Memory B cell (primary cell): ENCODE measurements around the gene CUX1.

Source experiments
- ATAC-seq: fragments of 150-1000 bp; cut with Tn5 transposase; 2 replicates; pipeline ENCODE4 v1.10.0; 2021; ENCODE audit warnings: low read depth, mild to moderate bottlenecking, moderate library complexity
- DNase-seq, 2 donors: peaks; one replicate each; pipeline ENCODE4 v3.0.0; 2022; ENCODE audit warnings: low spot score in 2 of 2
- H3K27ac Mint-ChIP-seq: one replicate; pipeline ENCODE4 v1.8.0; 2022; ENCODE audit warnings: mild to moderate bottlenecking, moderate library complexity, mixed read lengths
- H3K27me3 Mint-ChIP-seq: one replicate; pipeline ENCODE4 v1.8.0; 2022; ENCODE audit warnings: mixed read lengths
- H3K36me3 Mint-ChIP-seq: one replicate; pipeline ENCODE4 v1.8.0; 2022; ENCODE audit warnings: mild to moderate bottlenecking, mixed read lengths
- H3K4me1 Mint-ChIP-seq: one replicate; pipeline ENCODE4 v1.8.0; 2022; ENCODE audit warnings: mixed read lengths
- H3K4me3 Mint-ChIP-seq: one replicate; pipeline ENCODE4 v1.8.0; 2022; ENCODE audit warnings: mild to moderate bottlenecking, moderate library complexity, mixed read lengths
- H3K9me3 Mint-ChIP-seq: one replicate; pipeline ENCODE4 v1.8.0; 2022; ENCODE audit warnings: mixed read lengths

CUX1 gene

DNA sequence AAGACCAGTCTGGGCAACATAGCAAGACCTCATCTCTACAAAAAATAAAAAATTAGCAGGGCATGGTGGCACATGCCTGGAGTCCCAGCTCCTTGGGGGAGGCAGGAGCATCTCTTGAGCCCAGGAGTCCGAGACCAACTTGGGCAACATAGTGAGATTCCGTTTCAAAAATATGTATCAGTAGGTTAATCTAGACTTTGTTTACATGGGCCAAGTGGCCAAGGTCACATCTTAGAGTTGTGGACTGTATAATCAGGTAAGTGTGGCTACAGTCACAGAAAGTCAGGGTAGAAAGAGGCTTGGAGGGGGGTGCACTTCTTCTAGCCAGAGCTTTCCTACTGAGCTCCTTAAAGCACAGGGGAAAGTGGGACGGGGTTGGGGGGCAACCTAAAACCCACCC, 174.4 kb downstream of the CUX1 start:
- Mint-ChIP-seq H3K9me3 (no peaks in the 10 kb centered on the region), H3K27me3 (no peaks in the 10 kb centered on the region), H3K36me3 (peaks cover 3% of the 10 kb centered on the region), H3K27ac (peak overlapping the region; percentile 78), H3K4me1 (peaks cover 50% of the 10 kb centered on the region), H3K4me3 (no peak overlapping the region)
- ATAC-seq (no peak), DNase-seq (no peak)

DNA sequence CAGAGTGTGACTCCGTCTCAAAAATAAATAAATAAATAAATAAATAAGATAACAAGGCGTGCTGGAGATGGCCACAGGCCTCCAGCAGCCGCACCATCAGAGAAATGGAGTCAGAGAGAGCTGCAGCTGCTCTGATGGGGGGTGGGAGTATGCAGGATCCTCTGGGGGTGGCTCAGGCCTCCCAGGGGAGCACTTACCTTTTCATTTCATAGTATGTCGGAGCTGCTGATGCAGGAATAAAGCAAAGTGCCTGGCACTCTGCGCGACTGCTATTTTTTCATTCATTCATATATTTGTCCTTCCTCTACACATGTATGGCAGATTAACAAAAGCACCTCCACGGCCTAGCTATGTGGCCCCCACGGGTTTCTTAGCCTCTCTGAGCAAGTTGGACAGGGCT, 175.9 kb downstream of the CUX1 start:
- Mint-ChIP-seq H3K4me1 (peaks cover 45% of the 10 kb centered on the region), H3K27me3 (no peaks in the 10 kb centered on the region), H3K36me3 (peaks cover 3% of the 10 kb centered on the region), H3K9me3 (no peaks in the 10 kb centered on the region), H3K4me3 (no peak overlapping the region), H3K27ac (no peak overlapping the region)
- ATAC-seq (no peak), DNase-seq (no peak)

DNA sequence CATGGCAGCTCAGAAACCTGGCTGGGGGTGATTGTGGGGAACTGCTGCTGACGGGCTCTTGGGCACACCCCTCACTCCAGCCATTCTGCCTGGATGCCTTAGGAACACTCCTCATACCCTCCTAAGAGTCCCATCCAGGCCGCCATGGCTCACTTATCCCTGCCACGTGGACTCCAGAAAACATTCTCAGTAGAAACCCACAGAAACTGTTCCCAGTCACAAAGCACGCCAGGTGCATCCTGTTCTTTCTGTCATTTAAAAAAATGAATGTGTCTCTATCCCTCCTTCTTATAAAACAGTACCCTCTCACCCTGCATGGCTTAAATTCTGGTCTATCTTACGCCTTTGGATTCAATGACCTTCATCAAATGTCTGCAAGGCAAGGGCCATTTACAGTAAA, 177.7 kb downstream of the CUX1 start:
- Mint-ChIP-seq H3K36me3 (peaks cover 3% of the 10 kb centered on the region), H3K4me3 (no peak overlapping the region), H3K4me1 (peaks cover 34% of the 10 kb centered on the region), H3K27ac (peak overlapping the region; percentile 15), H3K27me3 (no peaks in the 10 kb centered on the region), H3K9me3 (no peaks in the 10 kb centered on the region)
- no peak for ATAC-seq
- no peak for DNase-seq

GRCh38 chr7:101996131-101996691, 178.8 kb downstream of the CUX1 start:
- peaks cover 3% of the 10 kb centered on the region for H3K36me3 Mint-ChIP-seq
- H3K9me3 Mint-ChIP-seq = no peaks in the 10 kb centered on the region
- H3K27ac Mint-ChIP-seq = no peak overlapping the region
- no peak for ATAC-seq
- no peak for DNase-seq
- H3K4me3 Mint-ChIP-seq = no peak overlapping the region
- peaks cover 25% of the 10 kb centered on the region for H3K4me1 Mint-ChIP-seq
- no peaks in the 10 kb centered on the region for H3K27me3 Mint-ChIP-seq

DNA sequence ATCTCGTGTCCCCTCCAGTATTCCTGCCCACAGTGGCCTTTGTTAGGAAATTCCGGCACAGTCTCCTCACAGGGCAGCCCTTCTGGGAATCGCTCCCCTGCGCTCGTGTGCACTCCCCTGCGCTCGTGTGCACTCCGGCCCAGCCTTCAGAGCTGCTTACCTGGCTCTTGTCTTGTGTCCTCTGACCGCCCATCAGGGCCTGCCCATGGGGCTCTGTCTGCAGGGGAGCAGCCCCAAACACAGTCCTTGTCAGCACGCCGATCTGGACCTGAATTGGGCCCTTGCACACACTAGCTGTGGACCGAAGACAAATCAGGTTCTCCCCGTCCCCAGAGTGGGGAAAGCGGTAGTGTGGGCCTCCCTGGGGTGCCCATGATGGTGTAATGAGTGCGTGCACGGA, 179.4 kb downstream of the CUX1 start:
- Mint-ChIP-seq H3K9me3 (no peaks in the 10 kb centered on the region), H3K27me3 (no peaks in the 10 kb centered on the region), H3K4me3 (no peak overlapping the region), H3K27ac (peak overlapping the region; percentile 45), H3K4me1 (peaks cover 23% of the 10 kb centered on the region), H3K36me3 (peaks cover 3% of the 10 kb centered on the region)
- DNase-seq (no peak), ATAC-seq (no peak)

GRCh38 chr7:101998029-101998905, 180.8 kb downstream of the CUX1 start:
- Mint-ChIP-seq H3K27ac (no peak overlapping the region), H3K4me3 (no peak overlapping the region), H3K36me3 (peaks cover 3% of the 10 kb centered on the region), H3K27me3 (no peaks in the 10 kb centered on the region), H3K4me1 (peaks cover 21% of the 10 kb centered on the region), H3K9me3 (no peaks in the 10 kb centered on the region)
- DNase-seq (no peak), ATAC-seq (no peak)

DNA sequence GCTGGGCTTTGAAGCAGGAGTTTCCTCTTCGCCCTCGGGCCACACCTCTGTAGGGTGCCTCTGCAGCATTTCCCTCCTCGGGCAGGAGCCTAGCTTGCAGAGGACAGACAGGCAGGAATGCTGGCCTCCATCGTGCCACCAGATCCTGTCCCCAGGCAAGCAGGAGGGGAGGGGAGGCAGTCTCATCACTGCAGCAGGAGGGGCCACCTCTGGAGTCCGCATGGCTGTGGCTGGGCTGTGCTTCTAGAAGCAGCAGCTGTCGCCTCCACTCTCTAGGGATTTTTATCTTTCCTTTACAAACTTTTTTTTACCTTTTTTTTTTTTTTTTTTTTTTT, 181.4 kb downstream of the CUX1 start:
- DNase-seq (no peak), ATAC-seq (no peak)
- Mint-ChIP-seq H3K9me3 (no peaks in the 10 kb centered on the region), H3K27ac (no peak overlapping the region), H3K4me1 (peaks cover 18% of the 10 kb centered on the region), H3K27me3 (no peaks in the 10 kb centered on the region), H3K36me3 (peaks cover 3% of the 10 kb centered on the region), H3K4me3 (no peak overlapping the region)

- H3K36me3 Mint-ChIP-seq = peaks cover 3% of the 10 kb centered on the region
- H3K4me1 Mint-ChIP-seq = peaks cover 15% of the 10 kb centered on the region
- DNase-seq (no peak), ATAC-seq (no peak)
- H3K4me3 Mint-ChIP-seq = no peak overlapping the region
- H3K27ac Mint-ChIP-seq = no peak overlapping the region
- H3K27me3 Mint-ChIP-seq = no peaks in the 10 kb centered on the region
- no peaks in the 10 kb centered on the region for H3K9me3 Mint-ChIP-seq
Measured at GRCh38 chr7:101999393-101999792, 182.0 kb downstream of the CUX1 start.

- H3K4me1 Mint-ChIP-seq = peaks cover 14% of the 10 kb centered on the region
- H3K9me3 Mint-ChIP-seq = no peaks in the 10 kb centered on the region
- H3K4me3 Mint-ChIP-seq = no peak overlapping the region
- ATAC-seq (no peak), DNase-seq (no peak)
- H3K36me3 Mint-ChIP-seq = peaks cover 3% of the 10 kb centered on the region
- H3K27ac Mint-ChIP-seq = no peak overlapping the region
- no peaks in the 10 kb centered on the region for H3K27me3 Mint-ChIP-seq
Measured at GRCh38 chr7:102000123-102000522, 182.7 kb downstream of the CUX1 start.

- H3K36me3 Mint-ChIP-seq = peaks cover 2% of the 10 kb centered on the region
- H3K4me1 Mint-ChIP-seq = peaks cover 3% of the 10 kb centered on the region
- no peak overlapping the region for H3K27ac Mint-ChIP-seq
- DNase-seq (no peak), ATAC-seq (no peak)
- no peak overlapping the region for H3K4me3 Mint-ChIP-seq
- H3K9me3 Mint-ChIP-seq = no peaks in the 10 kb centered on the region
- H3K27me3 Mint-ChIP-seq = no peaks in the 10 kb centered on the region
Measured at GRCh38 chr7:102004229-102004628, 186.8 kb downstream of the CUX1 start.

DNA sequence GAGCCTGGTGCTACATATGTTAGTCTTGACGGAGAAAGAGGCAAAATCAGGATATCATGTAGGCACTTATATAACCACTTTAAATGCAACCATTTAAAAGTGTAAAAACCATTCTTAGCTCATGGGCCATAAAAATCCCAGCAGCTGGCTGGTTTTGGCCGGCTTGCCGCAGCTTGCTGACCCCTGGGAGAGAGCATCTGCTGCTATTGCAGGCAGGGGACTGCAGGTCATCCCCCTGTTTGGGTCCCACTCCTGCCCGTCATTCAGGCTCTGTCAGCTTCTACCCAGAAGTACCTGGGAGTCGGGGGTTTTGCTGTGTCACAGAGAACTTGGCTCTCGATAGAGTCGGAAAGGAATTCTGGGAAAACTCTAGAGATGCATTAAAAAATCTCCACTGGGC, 187.4 kb downstream of the CUX1 start:
- no peaks in the 10 kb centered on the region for H3K27me3 Mint-ChIP-seq

GRCh38 chr7:102005933-102006480, 188.6 kb downstream of the CUX1 start:
- H3K4me1 Mint-ChIP-seq = peaks cover 3% of the 10 kb centered on the region
- H3K36me3 Mint-ChIP-seq = peaks cover 2% of the 10 kb centered on the region
- no peak for ATAC-seq
- H3K27ac Mint-ChIP-seq = no peak overlapping the region
- H3K4me3 Mint-ChIP-seq = no peak overlapping the region
- no peak for DNase-seq
- H3K9me3 Mint-ChIP-seq = no peaks in the 10 kb centered on the region
- no peaks in the 10 kb centered on the region for H3K27me3 Mint-ChIP-seq

More for the DNA sequence above, 187.4 kb downstream of the CUX1 start:
- Mint-ChIP-seq H3K27ac (no peak overlapping the region), H3K36me3 (peaks cover 2% of the 10 kb centered on the region), H3K9me3 (no peaks in the 10 kb centered on the region), H3K4me3 (no peak overlapping the region), H3K4me1 (peaks cover 3% of the 10 kb centered on the region)
- no peak for ATAC-seq
- no peak for DNase-seq

DNA sequence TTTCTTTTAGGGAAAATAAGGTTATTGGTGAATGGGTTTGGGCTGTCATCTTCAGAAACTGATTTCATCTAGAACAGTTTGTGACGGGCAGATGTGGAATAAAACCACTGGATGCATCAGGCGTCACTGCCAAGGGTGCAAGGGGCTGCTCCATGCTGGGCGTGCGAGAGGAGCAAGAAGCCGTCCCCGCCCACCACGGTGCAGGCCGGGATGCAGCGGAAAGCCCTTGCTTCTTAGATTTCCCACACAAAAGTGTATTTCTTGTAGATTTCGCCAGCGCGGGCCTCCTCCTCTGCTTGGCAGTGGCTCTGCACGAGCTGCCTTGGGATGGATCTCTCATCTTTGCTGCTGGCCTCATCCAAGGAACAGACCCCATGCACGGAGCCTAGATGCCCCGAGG, 189.3 kb downstream of the CUX1 start:
- H3K4me3 Mint-ChIP-seq = no peak overlapping the region

DNA sequence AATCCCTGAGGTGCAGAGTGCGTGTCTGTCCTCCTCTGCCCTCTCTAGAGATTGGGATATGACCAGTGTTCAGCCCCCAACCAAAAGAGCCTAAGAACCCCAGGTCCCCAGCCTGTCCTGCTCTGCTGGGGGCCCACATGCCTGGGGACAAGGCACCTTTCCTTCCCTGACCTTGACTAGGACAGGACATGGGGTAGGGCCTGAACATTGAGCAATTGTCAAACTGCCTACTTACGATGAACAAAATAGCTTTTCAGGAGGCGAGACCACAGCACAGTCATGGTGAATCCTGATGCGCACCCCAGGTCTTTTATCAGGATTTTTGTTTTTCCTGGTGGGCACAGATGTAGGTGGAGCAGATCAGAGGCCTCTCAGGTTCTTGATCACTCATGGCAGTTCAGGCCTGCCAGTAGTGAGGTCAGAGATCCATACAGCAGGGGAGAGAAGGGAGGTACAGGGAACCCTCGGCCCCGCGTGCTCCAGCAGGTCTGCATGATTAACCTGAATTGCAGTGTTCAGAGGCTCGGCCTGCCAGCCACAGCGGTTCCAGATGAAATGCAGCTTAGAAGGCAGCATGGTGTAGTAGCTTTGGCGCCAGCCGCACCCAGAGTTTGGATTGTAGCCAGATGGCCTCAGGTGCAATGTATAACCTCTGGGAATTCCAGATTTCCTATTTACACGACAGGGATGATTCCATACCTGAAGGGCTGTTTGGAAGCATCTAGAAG, 191.3 kb downstream of the CUX1 start:
- ATAC-seq = no peak
- H3K4me3 Mint-ChIP-seq = no peak overlapping the region
- H3K27ac Mint-ChIP-seq = peak overlapping the region; percentile 38
- no peaks in the 10 kb centered on the region for H3K27me3 Mint-ChIP-seq
- peaks cover 2% of the 10 kb centered on the region for H3K36me3 Mint-ChIP-seq
- DNase-seq = no peak
- no peaks in the 10 kb centered on the region for H3K9me3 Mint-ChIP-seq
- H3K4me1 Mint-ChIP-seq = no peaks in the 10 kb centered on the region

More for the DNA sequence above, 189.3 kb downstream of the CUX1 start:
- no peak overlapping the region for H3K27ac Mint-ChIP-seq
- no peaks in the 10 kb centered on the region for H3K9me3 Mint-ChIP-seq
- H3K4me1 Mint-ChIP-seq = peaks cover 3% of the 10 kb centered on the region
- ATAC-seq (no peak), DNase-seq (no peak)
- H3K27me3 Mint-ChIP-seq = no peaks in the 10 kb centered on the region
- H3K36me3 Mint-ChIP-seq = peaks cover 2% of the 10 kb centered on the region
